Subcutaneous preadipocyte (primary cell): ENCODE measurements around the gene PDLIM7. TPM values are rescaled to one million over a fixed set of nuclear protein-coding genes. Genes with fewer than 3 reads are reported as not detected.

Experiments
- total RNA-seq: library from RNA; depleted of rRNA; stranded (reverse); fragments of >200 nt; gene quantifications from 2 replicates; pipeline ENCODE4 v1.2.3, GENCODE V29; 2012

The PDLIM7 gene
- total RNA-seq, result 63.9 and 69.4 TPM in 2 replicates

GRCh38 chr5:177497292-177498012 is at the start of gene PDLIM7:
TSS of gene PDLIM7 (minus strand) at chr5:177497604. CDS start at chr5:177496512, 1,092 bp downstream.

GRCh38 chr5:177516601-177517568 is 19.5 kb upstream of the PDLIM7 start, which contains the start of gene DDX41:
TSS of gene DDX41 (minus strand) at chr5:177516961. CDS start at chr5:177516945, 16 bp downstream.

GRCh38 chr5:177509381-177509951 is 12.1 kb upstream of the PDLIM7 start, which contains the start of gene DOK3:
TSS of gene DOK3 (minus strand) at chr5:177509826. CDS start at chr5:177509540, 286 bp downstream.

GRCh38 chr5:177473443-177474001 is 23.9 kb downstream of the PDLIM7 start, which contains the start of gene DBN1:
TSS of gene DBN1 (minus strand) at chr5:177473634. CDS start at chr5:177473521, 113 bp downstream.

GRCh38 chr5:177446200-177447065 is 51.0 kb downstream of the PDLIM7 start, which contains the start of gene PRR7:
TSS of gene PRR7 (plus strand) at chr5:177446814. CDS start at chr5:177455068, 8,254 bp downstream.

Other genes starting within 250 kb of the PDLIM7 start
- 9.9 and 11.9 TPM in 2 replicates for gene RAB24, start 193.9 kb downstream of the PDLIM7 start, total RNA-seq
- 115 and 123 TPM in 2 replicates for gene PRELID1, start 193.8 kb downstream of the PDLIM7 start, total RNA-seq
- 8.8 and 15.4 TPM in 2 replicates for gene MXD3, start 185.7 kb downstream of the PDLIM7 start, total RNA-seq
- gene LMAN2, start 145.9 kb downstream of the PDLIM7 start, total RNA-seq, result 263 and 352 TPM in 2 replicates
- gene RGS14, start 139.7 kb downstream of the PDLIM7 start, total RNA-seq, result 2.5 and 4.4 TPM in 2 replicates
- not detected in 2 replicates for gene SLC34A1, start 113.2 kb downstream of the PDLIM7 start, total RNA-seq
- gene PFN3, start 96.9 kb downstream of the PDLIM7 start, total RNA-seq, result 1.1 TPM in 1 of 2 replicates, not detected in the other
- gene F12, start 88.0 kb downstream of the PDLIM7 start, total RNA-seq, result 0.37 and 0.39 TPM in 2 replicates
- gene GRK6, start 70.9 kb downstream of the PDLIM7 start, total RNA-seq, result 19.5 and 33.2 TPM in 2 replicates
- gene PRR7, start 50.8 kb downstream of the PDLIM7 start, total RNA-seq, result 26.1 and 33.8 TPM in 2 replicates
- 160 and 173 TPM in 2 replicates for gene DBN1, start 24.0 kb downstream of the PDLIM7 start, total RNA-seq
- 1.1 and 1.4 TPM in 2 replicates for gene DOK3, start 12.2 kb upstream of the PDLIM7 start, total RNA-seq
- 55.5 and 90.4 TPM in 2 replicates for gene DDX41, start 19.4 kb upstream of the PDLIM7 start, total RNA-seq
- gene FAM193B, start 57.0 kb upstream of the PDLIM7 start, total RNA-seq, result 29.4 and 30.7 TPM in 2 replicates
- 59.2 and 66.5 TPM in 2 replicates for gene TMED9, start 94.6 kb upstream of the PDLIM7 start, total RNA-seq
- gene B4GALT7, start 102.5 kb upstream of the PDLIM7 start, total RNA-seq, result 23.1 and 26.6 TPM in 2 replicates